ENCODE data around the gene TMEM95. TPM values are rescaled to one million over a fixed set of nuclear protein-coding genes. Genes with fewer than 3 reads are reported as not detected.
A peak's percentile ranks its signal among the peaks of the same experiment; 100 is the strongest.

TMEM95 gene
- total and polyA plus RNA-seq, 2 donors (not counting 1 experiment from before 2014, with no cell fraction given), result 0.25 TPM; not detected in 1

DNA sequence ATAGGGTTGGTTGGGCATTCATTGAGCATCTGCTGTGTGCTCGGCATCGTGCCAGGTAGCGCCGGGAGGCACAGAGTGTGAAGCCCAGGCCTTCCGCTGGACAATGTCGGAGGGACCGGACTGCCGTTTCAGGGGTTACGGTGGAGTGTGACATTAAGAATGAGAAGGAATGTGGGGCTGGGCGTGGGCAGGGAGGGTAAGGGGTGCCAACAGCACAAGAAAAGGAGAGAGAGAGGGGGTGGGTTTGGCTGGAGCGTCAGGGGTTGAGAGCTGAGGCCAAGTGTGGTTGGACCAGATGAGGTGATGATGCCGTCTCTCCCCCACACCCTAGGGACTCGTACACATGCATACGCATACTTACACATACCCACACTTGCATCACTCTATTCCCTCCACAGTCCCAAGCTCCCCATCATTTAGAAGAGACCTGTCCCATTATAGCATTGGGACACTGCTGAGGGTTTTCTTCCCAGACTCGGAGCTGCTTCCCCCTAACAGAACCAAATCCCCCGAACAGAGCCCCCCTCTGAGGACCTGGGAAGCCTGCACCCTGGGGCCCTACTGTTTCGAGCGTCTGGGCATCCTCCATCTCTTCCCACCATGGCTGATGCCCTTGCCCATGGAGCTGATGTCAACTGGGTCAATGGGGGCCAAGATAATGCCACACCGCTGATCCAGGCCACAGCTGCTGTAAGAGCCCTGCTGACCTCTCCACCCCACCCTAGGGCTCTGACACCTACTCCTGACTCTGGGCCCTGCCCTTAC lies 6.3 kb upstream of the TMEM95 start:
- Mint-ChIP-seq H3K27me3 (no peaks in the 10 kb centered on the region), H3K4me3 (no peak overlapping the region), H3K4me1 (peaks cover 26% of the 10 kb centered on the region), H3K27ac (peak overlapping the region; percentile 54), H3K9me3 (ENCODE audit: insufficient read depth) (no peaks in the 10 kb centered on the region)
- ChIA-PET CTCF (interaction anchor here (0.8 to 2.1 kb wide), 7 partner anchors 12 to 303 kb away, joined by 3 to 10 read pairs (median 4); partner anchors contain the start of gene ACAP1), POLR2A (interaction anchor here (0.5 to 3.0 kb wide), 5 partner anchors 12 to 177 kb away, joined by 4 to 17 read pairs (median 5); partner anchors contain the start of genes ACAP1, NEURL4 and TMEM256)
- Histone ChIP-seq H3K4me1 (ENCODE audit: control insufficient read depth in 2 of 2, insufficient read depth in 2 of 2, low read length in 2 of 2) (peaks cover 14 to 27% of the 10 kb centered on the region in 2 donors), H3K79me2 (ENCODE audit: control insufficient read depth, insufficient read depth, low read length) (peaks cover 30% of the 10 kb centered on the region), H2AFZ (ENCODE audit: insufficient read depth, low read depth, low read length, poor library complexity, severe bottlenecking) (no peak overlapping the region), H3K9ac (ENCODE audit: low read length) (no peak overlapping the region), H4K20me1 (ENCODE audit: control insufficient read depth, insufficient read depth, low read length, poor library complexity, severe bottlenecking) (peaks cover 40% of the 10 kb centered on the region), H3K4me2 (replicated peaks; ENCODE audit: low read depth, low read length, poor library complexity, severe bottlenecking) (no peak overlapping the region), H3K27me3 (replicated peaks in 1 of 4; ENCODE audit: control extremely low read depth in 1 of 4, control insufficient read depth in 3 of 4, insufficient read depth in 4 of 4, low read length in 3 of 4) (no peaks in the 10 kb centered on the region), H3K9me3 (ENCODE audit: control extremely low read depth in 1 of 3, control insufficient read depth in 2 of 3, insufficient read depth in 1 of 3, low read length in 2 of 3) (no peaks in the 10 kb centered on the region), H3K27ac (ENCODE audit: low read length in 2 of 2) (peak overlapping the region in 1 of 2 donors; percentile 15), H3K4me3 (ENCODE audit: control extremely low read depth in 1 of 5, extremely low read depth in 1 of 5, insufficient read depth in 1 of 5, low read depth in 2 of 5, low read length in 4 of 5) (no peak overlapping the region), H3K36me3 (replicated peaks in 1 of 2; ENCODE audit: control extremely low read depth in 1 of 2, control insufficient read depth in 1 of 2, extremely low read depth in 1 of 2, insufficient read depth in 2 of 2, low read length in 1 of 2) (peaks cover 8 to 53% of the 10 kb centered on the region in 2 experiments)
- no peak for ATAC-seq (ENCODE audit: low read depth)
- TF ChIP-seq EZH2 (IDR thresholded peaks at IDR 0.05; ENCODE audit: borderline replicate concordance, insufficient read depth, low read depth, low read length, poor library complexity, severe bottlenecking), result no peak
- TF ChIP-seq, protein P1, sequence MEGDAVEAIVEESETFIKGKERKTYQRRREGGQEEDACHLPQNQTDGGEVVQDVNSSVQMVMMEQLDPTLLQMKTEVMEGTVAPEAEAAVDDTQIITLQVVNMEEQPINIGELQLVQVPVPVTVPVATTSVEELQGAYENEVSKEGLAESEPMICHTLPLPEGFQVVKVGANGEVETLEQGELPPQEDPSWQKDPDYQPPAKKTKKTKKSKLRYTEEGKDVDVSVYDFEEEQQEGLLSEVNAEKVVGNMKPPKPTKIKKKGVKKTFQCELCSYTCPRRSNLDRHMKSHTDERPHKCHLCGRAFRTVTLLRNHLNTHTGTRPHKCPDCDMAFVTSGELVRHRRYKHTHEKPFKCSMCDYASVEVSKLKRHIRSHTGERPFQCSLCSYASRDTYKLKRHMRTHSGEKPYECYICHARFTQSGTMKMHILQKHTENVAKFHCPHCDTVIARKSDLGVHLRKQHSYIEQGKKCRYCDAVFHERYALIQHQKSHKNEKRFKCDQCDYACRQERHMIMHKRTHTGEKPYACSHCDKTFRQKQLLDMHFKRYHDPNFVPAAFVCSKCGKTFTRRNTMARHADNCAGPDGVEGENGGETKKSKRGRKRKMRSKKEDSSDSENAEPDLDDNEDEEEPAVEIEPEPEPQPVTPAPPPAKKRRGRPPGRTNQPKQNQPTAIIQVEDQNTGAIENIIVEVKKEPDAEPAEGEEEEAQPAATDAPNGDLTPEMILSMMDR (IDR thresholded peaks at IDR 0.05), result no peak
- intact Hi-C loops (cut with micrococcal nuclease), result no loop called here
- DNase-seq, result peak; percentile 10
- WGBS (ENCODE audit: insufficient coverage), result 95% methylated on average over 16 of the region's 19 CpGs

Measured in B cell (primary cell).